PFSK-1 (cell line): ENCODE data around the gene SLC6A13.

Experiments used
- FOXP2 ChIP-seq: optimal IDR thresholded peaks from 2 replicates; pipeline ENCODE3; 2011; ENCODE audit warnings: borderline replicate concordance, control low read depth, inconsistent platforms; ENCODE audit not compliant: insufficient read depth; ENCODE audit errors: extremely low read length, extremely low read depth
- POLR2AphosphoS5 ChIP-seq: IDR thresholded peaks from 2 replicates; pipeline ENCODE4 v1.6.1; 2012; ENCODE audit warnings: low read depth, mild to moderate bottlenecking, control low read depth, low read length, moderate library complexity
- REST ChIP-seq, 2 experiments: IDR thresholded peaks; 2 replicates each; pipeline versions ENCODE4 v1.6.1 to v1.8.0; 2011 to 2012; ENCODE audit warnings: low read depth in 2 of 2, low read length in 2 of 2, control low read depth in 1 of 2, inconsistent platforms in 1 of 2, mild to moderate bottlenecking in 1 of 2, moderate library complexity in 1 of 2; ENCODE audit not compliant: insufficient read depth in 1 of 2
- SIN3A ChIP-seq: IDR thresholded peaks from 2 replicates; pipeline ENCODE4 v1.6.1; 2012; ENCODE audit warnings: mild to moderate bottlenecking, low read length, moderate library complexity, borderline replicate concordance; ENCODE audit not compliant: insufficient read depth
- TAF1 ChIP-seq: IDR thresholded peaks from 2 replicates; pipeline ENCODE4 v1.6.1; 2012; ENCODE audit warnings: low read length, control low read depth, borderline replicate concordance; ENCODE audit not compliant: insufficient read depth

Gene SLC6A13

GRCh38 chr12:204261-204678 is 58.4 kb downstream of the SLC6A13 start:
- TF ChIP-seq REST (IDR thresholded peaks at IDR 0.05; ENCODE audit: insufficient read depth in 1 of 2, low read depth in 2 of 2, low read length in 2 of 2): no peak
- no peak for TF ChIP-seq SIN3A
- no peak for TF ChIP-seq FOXP2
- TF ChIP-seq POLR2AphosphoS5: no peak
- no peak for TF ChIP-seq TAF1

GRCh38 chr12:203462-204260 is 59.0 kb downstream of the SLC6A13 start:
- no peak for TF ChIP-seq REST (IDR thresholded peaks at IDR 0.05; ENCODE audit: insufficient read depth in 1 of 2, low read depth in 2 of 2, low read length in 2 of 2)
- no peak for TF ChIP-seq TAF1
- TF ChIP-seq SIN3A: no peak
- no peak for TF ChIP-seq FOXP2
- TF ChIP-seq POLR2AphosphoS5: no peak

- TF ChIP-seq REST (IDR thresholded peaks at IDR 0.05; ENCODE audit: insufficient read depth in 1 of 2, low read depth in 2 of 2, low read length in 2 of 2) (no peak), SIN3A (no peak), FOXP2 (no peak), POLR2AphosphoS5 (no peak), TAF1 (no peak)
These were observed 59.6 kb downstream of the SLC6A13 start for GRCh38 chr12:203074-203461.

- TF ChIP-seq FOXP2: no peak
- no peak for TF ChIP-seq POLR2AphosphoS5
These were observed 60.4 kb downstream of the SLC6A13 start for GRCh38 chr12:202081-202731.

GRCh38 chr12:201361-201760 is 61.3 kb downstream of the SLC6A13 start:
- TF ChIP-seq REST (IDR thresholded peaks at IDR 0.05; ENCODE audit: insufficient read depth in 1 of 2, low read depth in 2 of 2, low read length in 2 of 2) (peak in 1 of 2 experiments; percentile 21; a peak in 1 of 4 replicates), SIN3A (no peak)
